Lung (tissue), 12 donors: ENCODE data around the gene BANF2. TPM values are rescaled to one million over a fixed set of nuclear protein-coding genes. Genes with fewer than 3 reads are reported as not detected.

Source experiments
- ATAC-seq: fragments of 200-7000 bp; cut with Tn5 transposase; one replicate; pipeline ENCODE4 v1.9.1; 2020; ENCODE audit warnings: moderate number of reproducible peaks; ENCODE audit not compliant: insufficient read depth, low FRiP score
- DNase-seq, 3 donors: peaks; one replicate each; pipeline ENCODE4 v3.0.0-alpha.2; 2013 to 2017
- H3K27ac ChIP-seq, 2 donors: one replicate each; pipeline ENCODE4 v1.5.1; 2013; ENCODE audit warnings: mild to moderate bottlenecking in 2 of 2, moderate library complexity in 2 of 2, control low read depth in 1 of 2, inconsistent platforms in 1 of 2, low read depth in 1 of 2, low read length in 1 of 2
- H3K27me3 ChIP-seq, 3 donors: one replicate each; pipeline ENCODE4 v1.5.1; 2013; ENCODE audit warnings: low read length in 2 of 3; ENCODE audit not compliant: control insufficient read depth in 3 of 3, insufficient read depth in 3 of 3
- H3K36me3 ChIP-seq, 4 donors: one replicate each; pipeline ENCODE4 v1.5.1; 2013; ENCODE audit warnings: low read length in 4 of 4, mild to moderate bottlenecking in 1 of 4, moderate library complexity in 1 of 4; ENCODE audit not compliant: control insufficient read depth in 4 of 4, insufficient read depth in 4 of 4
- H3K4me1 ChIP-seq, 5 donors: one replicate each; pipeline ENCODE4 v1.5.1; 2013; ENCODE audit warnings: low read length in 5 of 5, mild to moderate bottlenecking in 2 of 5, moderate library complexity in 1 of 5; ENCODE audit not compliant: control insufficient read depth in 5 of 5, insufficient read depth in 5 of 5
- H3K4me3 ChIP-seq: one replicate; pipeline ENCODE4 v1.5.1; 2013; ENCODE audit warnings: mild to moderate bottlenecking, control low read depth, moderate library complexity
- H3K9ac ChIP-seq, 2 donors: one replicate each; pipeline ENCODE4 v1.5.1; 2013; ENCODE audit warnings: low read length in 2 of 2, control low read depth in 1 of 2; ENCODE audit not compliant: insufficient read depth in 1 of 2
- H3K9me3 ChIP-seq, 4 donors: one replicate each; pipeline ENCODE4 v1.5.1; 2013; ENCODE audit warnings: low read length in 3 of 4, mild to moderate bottlenecking in 1 of 4, moderate library complexity in 1 of 4; ENCODE audit not compliant: control insufficient read depth in 4 of 4, insufficient read depth in 3 of 4
- CTCF ChIP-seq: IDR thresholded peaks from 2 replicates; pipeline ENCODE4 v1.5.1; 2012; ENCODE audit warnings: mild to moderate bottlenecking; ENCODE audit errors: control extremely low read depth, extremely low read depth
- WGBS, 2 donors: extraction: QIAGEN DNeasy Blood & Tissue Kit; methylation state at CpG; one replicate each; pipeline ENCODE4 v1.1.7; 2013; 5-methylcytosine and 5-hydroxymethylcytosine counted together
- polyA plus RNA-seq, 2 donors: library from polyadenylated mRNA; stranded (reverse); fragments of 200-250 nt; gene quantifications; one replicate each; pipeline ENCODE4 v1.2.1, GENCODE V29; 2013
- total RNA-seq, 2 donors: library from RNA; depleted of rRNA in 1 of 2; stranded (reverse); fragments of >200 nt in 1 of 2; gene quantifications; one replicate each; pipeline ENCODE4 v1.2.1, GENCODE V29; 2014 to 2021
- donor health status: control.
- donor health status: control.
- donor health status: Bipolar disorder and iron deficiency.
- donor health status: healthy.
- donor health status: DM: yes; HTN: yes; CAD: no.

The BANF2 gene
- total and polyA plus RNA-seq, 4 donors, result not detected

GRCh38 chr20:17711267-17711627, 11.5 kb downstream of the BANF2 start:
- Histone ChIP-seq H3K4me1 (peaks cover 0 to 39% (median 9%) of the 10 kb centered on the region in 5 donors), H3K4me3 (no peak overlapping the region), H3K27ac (no peak overlapping the region), H3K36me3 (no peaks in the 10 kb centered on the region), H3K27me3 (no peaks in the 10 kb centered on the region), H3K9ac (no peak overlapping the region), H3K9me3 (no peaks in the 10 kb centered on the region)
- no peak for TF ChIP-seq CTCF
- WGBS, 2 donors, result 85 to 87% methylated on average over 5 of the region's 5 CpGs
- no peak for DNase-seq
- no peak for ATAC-seq

- Histone ChIP-seq H3K9me3 (no peaks in the 10 kb centered on the region), H3K27ac (no peak overlapping the region), H3K36me3 (no peaks in the 10 kb centered on the region), H3K27me3 (no peaks in the 10 kb centered on the region), H3K9ac (no peak overlapping the region), H3K4me1 (peaks cover 0 to 39% (median 9%) of the 10 kb centered on the region in 5 donors), H3K4me3 (no peak overlapping the region)
- DNase-seq (no peak), ATAC-seq (no peak)
- TF ChIP-seq CTCF, result no peak
- WGBS, 2 donors, result 79 to 83% methylated on average over 4 of the region's 4 CpGs
Observed at GRCh38 chr20:17712201-17712600, 12.4 kb downstream of the BANF2 start.

GRCh38 chr20:17712708-17713107, 12.9 kb downstream of the BANF2 start:
- H3K27ac ChIP-seq, result no peak overlapping the region
- H3K36me3 ChIP-seq, result no peaks in the 10 kb centered on the region
- no peak for TF ChIP-seq CTCF
- no peak overlapping the region for H3K9ac ChIP-seq
- 88 to 89% methylated on average over 6 of the region's 6 CpGs for WGBS, 2 donors
- H3K27me3 ChIP-seq, result no peaks in the 10 kb centered on the region
- no peaks in the 10 kb centered on the region for H3K9me3 ChIP-seq
- peaks cover 0 to 39% (median 9%) of the 10 kb centered on the region in 5 donors for H3K4me1 ChIP-seq
- no peak overlapping the region for H3K4me3 ChIP-seq
- no peak for ATAC-seq
- no peak for DNase-seq

- Histone ChIP-seq H3K9me3 (no peaks in the 10 kb centered on the region), H3K9ac (no peak overlapping the region), H3K27me3 (no peaks in the 10 kb centered on the region), H3K36me3 (no peaks in the 10 kb centered on the region), H3K4me1 (peaks cover 0 to 26% (median 7%) of the 10 kb centered on the region in 5 donors), H3K27ac (no peak overlapping the region), H3K4me3 (no peak overlapping the region)
- no peak for TF ChIP-seq CTCF
- WGBS, 2 donors, result 80 to 93% methylated on average over 1 of the region's 1 CpG
- DNase-seq (no peak), ATAC-seq (no peak)
Observed at GRCh38 chr20:17714597-17714996, 14.8 kb downstream of the BANF2 start.
